GM18511 (cell line): Measurements from ENCODE around the gene C1orf174.
A peak's percentile ranks its signal among the peaks of the same experiment; 100 is the strongest.

ENCODE experiments used
- ATAC-seq: cut with Tn5 transposase; IDR thresholded peaks from one replicate; pipeline ENCODE4 v1.9.1; 2021; ENCODE audit warnings: mild to moderate bottlenecking, moderate library complexity; ENCODE audit not compliant: unreplicated experiment

The C1orf174 gene

DNA sequence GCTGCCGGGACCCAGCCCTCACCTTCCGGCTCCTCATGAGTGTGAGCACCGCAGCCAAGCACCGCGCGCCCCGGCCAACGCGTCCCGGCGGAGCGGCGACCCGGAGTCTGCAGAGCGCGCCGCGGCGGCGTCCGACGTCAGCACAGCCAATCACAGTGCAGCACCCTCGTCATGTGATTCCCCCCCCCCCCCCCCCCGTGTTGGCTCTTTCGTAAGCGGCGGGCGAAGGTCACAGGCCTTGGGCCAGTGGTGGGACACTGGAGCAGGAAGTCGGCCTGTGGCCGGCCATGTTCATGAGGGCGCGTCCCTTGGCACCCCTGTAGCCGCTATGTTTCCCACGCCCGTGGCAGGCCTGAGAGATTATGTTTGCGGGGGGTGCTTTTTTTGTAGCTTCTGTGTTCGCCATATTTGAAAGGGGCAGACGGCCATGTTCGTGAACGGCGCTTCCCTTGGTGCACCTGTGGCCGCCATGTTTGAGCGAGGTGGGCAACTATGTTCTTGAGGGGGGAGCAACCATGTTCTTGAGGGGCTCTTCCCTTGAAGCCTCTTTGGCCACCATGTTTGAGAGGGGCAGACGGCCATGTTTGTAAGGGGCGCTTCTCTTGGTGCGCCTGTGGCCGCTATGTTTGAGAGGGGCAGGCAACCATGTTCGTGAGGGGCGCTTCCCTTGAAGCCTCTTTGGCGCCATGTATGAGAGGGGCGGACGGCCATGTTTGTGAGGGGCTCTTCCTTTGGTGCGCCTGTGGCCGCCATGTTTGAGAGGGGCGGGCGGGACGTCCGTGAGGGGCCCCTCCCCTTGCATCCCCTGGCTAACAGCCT lies at the start of gene C1orf174:
TSS of gene C1orf174 (minus strand) at position 123 of the 819 bp plus-strand sequence. CDS start at position 37, 86 bp downstream.
- ATAC-seq: peak; percentile 77

DNA sequence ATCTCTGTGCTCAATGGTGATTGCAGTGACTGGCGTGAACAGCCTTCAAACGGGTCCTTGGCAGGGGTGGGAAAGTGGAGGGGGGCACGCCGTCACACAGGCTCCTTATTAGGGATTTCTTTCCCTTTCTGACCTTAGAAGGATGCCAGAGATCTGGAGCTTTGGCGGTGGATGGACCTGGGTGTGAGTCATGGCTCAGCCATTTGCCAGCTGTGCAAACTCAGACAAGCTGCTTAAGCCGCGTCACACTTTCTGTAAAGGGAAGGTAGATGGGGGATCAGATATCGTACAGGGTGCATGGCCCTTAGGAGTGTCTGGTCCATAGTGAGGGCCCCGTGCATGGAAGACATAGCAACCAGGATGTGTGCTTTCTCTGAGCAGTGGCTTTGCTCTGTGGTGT lies 48.3 kb upstream of the C1orf174 start:
- no peak for ATAC-seq

DNA sequence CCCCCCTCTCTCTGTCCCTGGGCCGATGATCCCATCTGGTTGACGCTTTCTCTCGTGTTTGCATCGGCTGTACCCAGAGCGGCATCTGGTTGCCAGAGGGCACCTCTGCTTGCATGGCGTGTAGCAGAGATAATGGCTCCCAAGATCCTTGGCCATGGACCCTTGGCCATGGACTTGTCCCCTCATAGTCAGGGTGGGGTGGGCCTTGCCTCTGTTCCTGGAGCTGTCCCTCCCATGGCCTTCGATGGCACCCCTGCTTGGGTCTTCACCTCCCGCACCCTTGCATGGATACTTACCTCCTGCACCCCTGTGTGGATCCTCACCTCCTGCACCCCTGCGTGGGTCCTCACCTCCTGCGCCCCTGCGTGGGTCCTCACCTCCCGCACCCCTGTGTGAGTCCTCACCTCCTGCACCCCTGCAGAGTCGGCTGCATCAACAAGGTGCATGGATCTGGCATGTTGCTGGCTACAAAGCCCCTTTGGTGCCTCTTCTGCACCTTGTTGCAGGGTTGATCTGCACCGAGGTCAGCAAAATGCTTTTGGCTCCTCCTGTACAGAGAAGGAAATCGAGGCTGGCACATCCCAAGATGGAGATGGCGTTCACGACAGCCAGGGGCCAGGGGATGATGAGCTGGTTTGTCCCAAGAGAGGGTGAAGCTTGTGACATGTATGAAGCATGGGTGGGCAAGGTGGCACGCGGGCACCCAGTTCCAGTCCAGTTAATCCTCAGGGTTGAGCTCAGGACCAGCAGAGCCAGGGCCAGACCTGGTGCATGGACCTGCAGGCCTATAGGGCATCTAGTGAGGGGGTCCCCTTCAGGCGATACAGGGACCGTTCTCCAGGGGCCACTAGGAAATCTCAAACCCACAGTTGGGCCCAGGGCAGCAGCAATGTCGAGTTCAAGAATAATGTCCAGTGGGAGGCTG lies 46.1 kb upstream of the C1orf174 start:
- no peak for ATAC-seq

DNA sequence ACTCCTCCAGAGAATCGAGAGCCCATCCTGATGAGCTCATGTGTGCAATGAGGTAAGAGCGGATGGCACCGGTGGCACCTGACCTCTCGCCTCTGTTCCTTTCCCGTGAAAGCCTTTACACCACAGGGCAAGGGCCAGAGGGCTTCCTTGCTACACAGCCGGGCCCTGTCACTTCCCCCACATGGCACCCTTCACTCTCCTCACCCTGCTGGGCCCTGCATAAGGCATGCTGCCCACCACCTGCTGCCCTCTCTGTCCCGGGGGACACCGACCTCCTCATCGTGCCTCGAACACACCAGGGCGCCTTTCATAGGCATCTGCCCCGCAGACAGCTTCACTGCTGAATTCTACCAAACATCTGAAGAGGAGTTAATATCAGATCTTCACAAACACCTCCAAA lies 45.1 kb upstream of the C1orf174 start:
- ATAC-seq: no peak

DNA sequence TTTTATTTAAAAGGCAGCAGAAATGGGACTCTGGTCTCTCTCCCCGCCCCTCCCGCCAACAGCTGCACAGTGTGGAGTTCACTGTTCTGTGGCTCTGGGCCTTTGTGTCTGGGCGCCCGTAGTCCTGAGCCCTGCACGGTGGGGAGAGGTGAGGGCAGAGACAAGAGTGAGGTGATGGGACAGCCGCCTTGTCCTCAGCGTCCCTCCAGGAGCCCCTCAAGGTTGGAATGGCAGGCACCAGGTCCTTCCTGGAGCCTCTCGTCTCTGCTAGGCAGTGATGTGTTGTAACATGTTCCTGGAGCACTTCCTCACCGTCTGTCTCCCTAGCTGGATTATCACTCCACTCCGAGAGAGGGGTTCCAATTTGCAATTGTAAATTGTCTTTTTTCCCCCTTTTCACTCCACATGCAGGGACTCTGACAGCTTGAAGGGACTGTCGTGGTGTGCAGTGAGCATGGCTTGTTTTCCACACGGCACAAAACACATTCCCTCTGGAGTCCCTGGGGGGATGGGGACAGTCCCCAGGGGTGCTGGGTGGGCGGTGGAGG lies 44.6 kb upstream of the C1orf174 start:
- ATAC-seq: no peak

DNA sequence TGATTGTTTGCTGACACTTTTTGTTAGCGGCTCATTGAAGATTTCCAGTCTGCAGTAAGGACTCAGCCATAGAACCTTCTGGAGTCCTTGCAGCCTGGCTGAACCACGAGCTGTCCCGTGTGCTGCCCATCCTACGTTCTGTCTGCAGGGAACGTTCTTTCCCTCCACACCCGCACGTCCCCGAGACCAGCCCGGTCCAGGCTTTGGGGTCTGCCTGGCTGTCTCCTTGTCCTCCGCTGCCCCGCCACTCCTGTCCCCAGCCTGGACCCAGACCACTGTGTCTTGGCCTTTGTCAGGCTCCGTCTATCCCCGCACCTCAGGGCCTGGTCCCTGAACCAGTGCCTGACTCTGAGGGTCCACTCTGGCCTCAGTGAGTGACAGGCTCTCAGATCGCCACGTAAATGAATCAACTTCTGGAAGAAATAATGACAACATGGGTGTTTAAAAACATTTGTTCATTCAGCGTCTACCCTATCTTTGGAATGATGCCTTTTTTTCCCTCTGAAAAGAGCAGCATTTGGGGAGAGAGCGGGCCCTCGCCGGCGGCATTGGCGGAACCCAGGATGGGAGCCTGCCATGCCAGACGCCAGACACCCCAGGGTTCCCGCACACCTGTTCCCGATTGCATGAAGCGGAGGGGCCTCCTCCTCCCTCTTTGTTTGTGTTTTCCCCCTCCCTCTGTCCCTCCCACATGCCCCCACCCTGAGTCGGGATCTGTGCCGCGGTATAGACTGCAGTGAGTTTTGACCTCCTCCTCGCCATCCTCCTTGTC lies 43.9 kb upstream of the C1orf174 start:
- no peak for ATAC-seq

DNA sequence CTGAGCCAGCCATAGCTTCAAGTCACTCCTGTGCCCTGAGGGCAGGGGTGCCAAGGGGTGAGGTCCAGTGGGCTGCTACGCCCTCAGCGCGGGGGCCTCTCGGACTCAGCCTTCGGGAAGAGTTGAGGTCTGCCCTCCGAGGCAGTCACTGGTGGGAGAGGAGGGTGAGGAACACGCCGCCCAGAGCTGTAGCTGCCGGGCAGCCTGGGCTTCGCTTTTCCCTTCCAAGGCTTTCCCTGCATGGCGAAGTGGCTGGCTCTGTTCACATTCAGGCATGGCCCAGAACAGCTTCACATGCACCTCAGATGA lies 43.0 kb upstream of the C1orf174 start:
- ATAC-seq: no peak

DNA sequence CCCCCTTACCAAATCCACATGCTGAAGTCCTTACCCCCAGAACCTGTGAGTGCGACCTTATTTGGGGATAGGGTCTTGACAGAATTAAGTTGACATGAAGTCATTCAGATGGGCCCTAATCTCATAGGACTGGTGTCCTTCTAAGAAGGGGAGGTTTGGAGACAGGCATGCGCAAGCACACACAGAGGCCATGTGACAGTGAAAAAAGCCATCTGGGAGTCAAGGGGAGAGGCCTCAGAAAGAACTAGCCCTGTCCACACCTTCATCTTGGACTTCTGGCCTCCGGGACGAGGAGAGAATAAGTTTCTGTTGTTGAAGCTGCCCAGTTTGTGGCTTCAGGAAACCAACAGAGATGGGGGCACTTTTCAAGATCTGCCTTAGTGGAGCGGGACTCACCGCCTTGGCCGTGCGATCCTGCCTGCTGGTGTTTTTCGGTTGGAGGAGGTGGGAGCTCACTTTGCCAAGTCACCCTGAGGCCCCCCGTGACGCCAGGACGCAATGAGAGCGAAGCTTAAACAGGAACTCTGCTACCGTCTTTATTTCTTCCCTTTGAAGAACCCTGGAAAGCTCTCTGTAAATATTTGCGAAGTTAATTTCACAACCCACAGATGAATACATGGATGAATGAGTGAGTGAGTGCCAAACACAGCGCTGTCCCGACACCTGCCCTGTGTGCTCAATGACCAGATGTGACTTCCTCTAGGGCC lies 42.5 kb upstream of the C1orf174 start:
- no peak for ATAC-seq

DNA sequence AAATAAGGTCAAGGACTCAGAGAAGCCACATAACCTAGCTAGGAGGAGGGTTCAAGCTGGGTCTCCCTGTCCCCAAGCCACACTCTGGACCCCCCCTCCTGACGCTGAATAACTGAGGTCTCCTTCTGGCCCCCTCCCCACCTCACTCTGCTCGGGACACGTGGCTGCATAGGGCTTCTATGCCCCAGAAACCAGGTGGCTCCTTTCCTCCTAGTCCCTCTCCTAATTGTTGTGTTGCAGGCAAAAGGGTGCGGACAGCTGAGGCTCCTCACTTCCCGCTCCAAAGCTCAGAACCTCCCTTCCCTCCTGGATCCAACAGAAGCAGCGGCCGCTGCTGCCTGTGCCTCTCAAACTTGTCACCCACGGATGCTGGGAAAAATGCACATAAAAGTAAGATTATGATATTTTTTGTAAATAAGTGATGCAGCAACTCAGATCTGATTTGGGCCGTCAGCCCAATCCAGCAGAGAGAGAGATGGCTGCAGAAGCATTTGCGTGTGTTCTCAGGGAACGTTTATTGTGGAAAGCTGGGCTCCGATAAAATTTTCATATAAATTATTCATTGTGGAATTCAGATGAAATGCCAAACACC lies 40.8 kb upstream of the C1orf174 start:
- no peak for ATAC-seq

DNA sequence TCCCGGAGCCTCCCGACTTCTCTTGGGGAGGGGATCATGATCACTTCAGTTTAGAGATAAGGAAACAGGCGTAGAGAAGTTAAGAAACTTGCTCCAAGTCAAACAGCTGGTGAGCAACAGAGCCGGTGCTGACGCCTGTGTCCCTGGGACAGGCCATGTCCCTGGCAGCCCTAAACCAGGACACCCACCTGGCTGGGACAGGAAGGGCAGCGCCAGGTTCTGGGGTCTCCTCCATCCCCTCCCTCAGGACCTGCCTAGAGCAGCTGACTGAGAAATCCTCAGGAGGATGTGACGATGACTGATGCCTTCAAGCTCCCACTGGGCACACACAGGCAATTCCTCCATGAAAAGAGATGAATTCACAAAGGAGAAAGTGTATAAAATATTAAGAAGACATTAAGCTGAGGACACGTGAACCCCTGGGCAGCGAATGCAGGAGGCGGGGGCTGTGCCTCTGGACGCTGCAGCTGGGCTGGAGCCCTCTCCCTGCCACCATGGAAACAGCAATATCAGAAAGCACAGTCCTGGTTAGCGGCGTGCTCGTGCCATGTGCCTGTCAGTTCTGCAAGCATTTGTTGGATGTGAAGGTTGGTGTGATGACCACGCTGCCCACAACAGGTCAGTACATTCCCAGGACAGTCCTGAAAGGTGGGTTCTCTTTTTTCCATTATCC lies 40.1 kb upstream of the C1orf174 start:
- ATAC-seq: no peak

DNA sequence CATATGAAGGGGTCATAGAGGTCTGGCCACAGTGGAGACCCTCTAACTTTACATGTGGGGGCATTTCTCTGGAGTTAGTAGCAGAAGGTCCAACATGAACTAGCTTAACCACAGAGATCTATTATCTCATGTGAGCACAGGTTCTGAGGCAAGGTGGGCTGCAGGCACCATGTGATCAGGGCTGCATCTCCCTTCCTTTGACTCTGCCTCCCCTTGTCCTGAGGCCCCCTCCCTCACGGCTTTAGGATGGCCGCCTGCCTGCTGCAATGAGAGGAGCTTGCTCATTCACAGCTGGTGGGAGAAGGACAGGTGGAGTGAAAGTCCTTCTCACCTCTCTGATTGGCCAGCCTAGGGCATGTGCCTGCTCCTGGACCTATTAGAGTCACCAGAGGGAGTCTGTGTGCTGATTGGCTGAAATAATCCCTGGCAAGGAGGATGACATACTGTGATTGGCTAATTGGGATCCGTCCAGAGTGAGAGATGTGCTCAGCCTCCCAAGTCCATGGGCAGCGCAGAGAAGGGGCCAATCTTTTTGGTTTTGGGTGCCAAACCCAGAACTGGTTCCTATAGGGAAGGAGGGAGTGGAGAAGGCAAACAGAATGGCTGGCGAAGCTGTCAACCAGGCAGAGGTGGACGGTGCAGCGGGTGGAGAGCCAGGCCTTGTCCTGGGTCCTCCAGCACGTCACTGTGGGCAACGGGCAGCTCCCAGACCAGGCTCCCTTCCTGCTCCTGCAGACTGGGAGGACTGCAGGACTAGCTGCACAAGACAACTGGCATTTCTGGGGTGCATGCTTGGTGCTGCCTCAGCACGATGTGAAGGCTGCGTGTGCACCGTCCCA lies 39.4 kb upstream of the C1orf174 start:
- ATAC-seq: no peak

DNA sequence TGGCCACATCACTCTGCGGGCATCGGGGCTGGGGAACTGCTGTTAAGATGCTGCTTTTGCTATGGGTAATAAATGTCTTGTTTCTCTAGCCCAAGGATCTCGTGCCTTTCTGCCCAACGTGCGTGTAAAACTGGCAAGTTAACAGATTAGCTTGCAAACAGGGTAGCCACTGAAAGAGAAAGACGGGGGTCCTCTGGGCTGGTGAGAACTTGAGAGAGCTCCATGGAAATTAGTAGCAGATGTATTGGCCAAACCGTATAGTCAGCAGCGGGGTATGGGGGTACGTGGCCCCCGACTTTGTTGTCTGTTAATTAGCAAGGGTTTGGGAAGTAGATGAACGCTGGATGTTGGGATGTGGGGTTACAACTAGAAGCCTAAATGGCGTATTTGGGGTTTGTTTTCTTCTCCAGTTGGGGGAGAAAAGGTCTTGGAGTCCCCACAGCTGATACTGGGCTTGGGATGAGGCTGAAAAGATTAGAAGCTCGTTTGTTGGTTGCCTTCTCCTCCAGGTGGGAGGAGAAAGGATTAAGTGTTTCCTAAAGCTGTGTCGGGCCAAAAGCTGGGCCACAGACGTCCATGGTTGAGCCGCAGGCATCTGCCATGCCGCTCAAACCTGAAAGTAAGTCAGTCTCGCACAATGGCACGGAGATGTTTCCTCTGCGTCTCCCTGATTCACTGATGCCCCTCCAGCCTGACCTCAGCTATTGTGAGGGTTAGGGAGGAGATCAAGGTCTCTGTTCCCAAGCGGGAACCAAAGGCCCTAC lies 32.3 kb upstream of the C1orf174 start:
- no peak for ATAC-seq

DNA sequence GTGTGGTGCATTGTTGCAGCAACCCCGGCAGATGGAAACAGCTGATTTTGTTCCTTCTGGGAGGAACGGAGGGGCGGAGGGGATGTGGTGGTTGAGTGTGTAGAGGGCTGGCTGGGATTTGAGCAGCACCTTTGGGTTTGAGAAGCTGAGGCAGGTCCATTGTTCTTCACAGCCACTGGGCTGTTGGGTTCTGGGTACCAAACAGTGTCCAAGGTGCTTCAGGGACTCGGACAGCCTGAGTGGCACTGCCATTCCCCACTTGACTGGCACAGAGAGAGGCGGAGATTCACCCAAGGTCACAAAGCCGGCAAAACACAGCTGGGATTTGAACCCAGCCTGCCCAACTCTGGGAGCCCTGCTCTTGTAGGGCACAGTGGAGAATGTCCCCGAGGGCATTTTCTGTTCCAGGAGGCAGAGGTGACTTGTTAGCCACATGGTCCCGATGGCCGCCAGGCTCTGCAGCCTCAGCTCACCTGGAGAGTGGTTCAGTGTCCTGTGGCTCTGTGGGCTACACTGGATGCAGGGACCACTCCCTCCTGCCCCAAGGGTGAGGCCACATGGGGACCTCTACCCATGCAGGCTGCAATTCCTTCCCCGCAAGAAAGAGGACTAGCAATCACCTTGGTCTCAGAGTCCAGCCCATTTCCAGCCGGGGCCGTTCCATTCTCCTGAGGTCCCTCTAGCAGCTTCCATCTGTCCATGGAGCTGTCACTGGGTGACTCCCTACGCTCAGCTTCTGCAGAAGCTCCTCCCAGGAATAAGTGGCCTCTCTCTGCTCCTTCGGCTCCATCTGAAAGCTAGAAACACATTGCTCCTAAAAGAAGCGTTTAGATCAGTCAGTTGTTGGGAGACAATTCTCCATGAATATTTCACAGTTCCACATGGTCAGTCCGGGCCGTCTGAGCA lies 31.2 kb upstream of the C1orf174 start:
- ATAC-seq: no peak

DNA sequence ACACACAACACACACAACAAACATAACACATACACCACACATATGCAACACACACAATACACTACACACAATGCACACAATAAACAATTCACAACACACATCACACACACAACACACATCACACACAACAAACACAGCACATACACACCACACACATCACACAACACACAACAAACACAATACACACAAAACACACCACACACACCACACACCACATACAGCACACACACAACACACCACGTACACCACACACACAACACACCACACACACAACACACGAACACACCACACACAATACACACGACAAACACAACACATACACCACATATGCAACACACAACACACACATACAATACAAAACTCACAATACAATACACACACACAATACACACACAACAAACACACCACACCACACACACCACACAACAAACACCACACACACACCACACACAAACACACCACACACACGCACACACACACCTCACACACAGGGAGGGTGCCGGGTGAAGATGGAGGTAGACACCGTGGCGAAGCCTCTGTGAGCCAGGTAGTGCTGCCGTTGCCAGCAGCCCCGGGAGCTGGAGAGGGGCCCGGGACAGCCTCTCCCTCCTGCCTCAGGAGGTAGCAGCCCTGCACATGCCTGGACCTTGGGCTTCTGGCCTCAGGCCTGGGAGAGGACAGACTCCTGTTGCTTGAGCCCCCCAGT lies 30.4 kb upstream of the C1orf174 start:
- ATAC-seq: no peak

DNA sequence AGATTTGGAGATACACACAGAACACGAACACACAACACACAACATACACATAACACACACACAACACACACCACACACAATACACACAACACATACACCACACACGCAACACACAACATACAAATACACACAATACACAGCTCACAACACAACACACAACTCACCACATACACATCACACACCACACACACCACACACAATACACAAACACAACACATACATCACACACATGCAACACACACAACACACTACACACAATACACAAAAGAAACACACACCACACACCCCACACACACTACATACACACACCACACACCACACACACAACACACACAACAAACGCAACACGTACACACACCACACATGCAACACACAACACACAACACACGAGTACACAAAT lies 29.1 kb upstream of the C1orf174 start:
- no peak for ATAC-seq

DNA sequence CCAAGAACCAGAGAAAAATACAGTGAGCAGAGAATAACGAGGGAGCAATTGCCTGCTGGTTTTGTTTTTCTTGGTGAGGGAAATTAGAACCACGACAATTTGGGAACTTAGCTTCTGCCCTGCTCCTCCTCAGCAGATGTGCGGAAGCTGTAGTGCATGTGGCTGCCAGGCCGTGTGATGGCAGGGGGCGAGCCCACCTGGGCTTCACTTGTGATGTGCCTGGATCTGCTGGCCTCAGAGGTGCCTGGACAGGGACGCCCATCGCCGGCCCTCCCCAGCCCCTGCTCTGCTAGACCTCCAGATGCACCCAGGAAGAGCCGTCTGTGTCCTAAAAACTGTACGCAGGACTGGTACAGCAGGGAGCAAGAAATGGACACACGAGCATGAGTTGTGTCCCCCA lies 28.5 kb upstream of the C1orf174 start:
- no peak for ATAC-seq
